ENCODE results near the gene FLNB. TPM values are rescaled to one million over a fixed set of nuclear protein-coding genes. Genes with fewer than 3 reads are reported as not detected.

The FLNB gene
- total RNA-seq, 1 experiment from 2014 or later: 83.4 TPM

DNA sequence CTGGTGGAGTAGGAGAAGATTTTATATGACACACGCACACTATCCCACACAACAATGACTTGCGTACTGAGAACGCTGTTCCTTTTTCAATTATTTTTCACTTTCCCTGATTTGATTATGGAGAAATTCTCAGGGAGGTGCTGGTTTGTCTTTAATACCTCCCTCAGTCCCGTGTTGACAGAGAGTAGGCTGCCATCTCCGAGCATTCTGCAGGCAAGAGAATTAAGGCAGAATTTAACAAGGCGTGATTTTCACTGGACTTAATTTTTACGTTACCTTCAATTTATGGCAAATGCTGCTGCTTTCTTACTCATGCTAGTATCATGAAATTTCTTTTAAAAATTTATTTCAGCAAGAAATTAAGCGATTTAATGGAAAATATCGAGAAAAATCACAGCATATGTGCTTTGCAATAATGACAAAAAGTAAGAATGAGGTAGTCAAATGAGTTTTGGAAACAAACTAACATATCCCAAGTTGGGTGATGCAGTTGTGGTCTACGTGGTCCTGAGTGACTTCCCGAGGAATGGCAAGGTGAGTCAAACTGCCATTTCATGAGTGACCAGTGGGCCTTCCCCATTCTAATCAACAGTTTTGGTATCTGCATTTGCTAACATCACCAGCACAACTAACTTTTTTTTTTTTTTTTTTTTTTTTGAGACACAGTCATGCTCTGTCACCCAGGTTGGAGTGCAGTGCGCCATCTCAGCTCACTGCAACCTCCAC is 185.6 kb downstream of the FLNB start:
- Histone ChIP-seq H3K9me3 (ENCODE audit: control insufficient read depth, low read depth, low read length) (no peaks in the 10 kb centered on the region), H4K20me1 (ENCODE audit: control insufficient read depth, insufficient read depth, insufficient read length) (no peaks in the 10 kb centered on the region), H3K4ac (ENCODE audit: low read depth, low read length) (no peak overlapping the region), H3K9ac (ENCODE audit: extremely low read depth, insufficient read length, low read length) (no peak overlapping the region), H3T11ph (ENCODE audit: low read length) (no peak overlapping the region), H3K56ac (ENCODE audit: insufficient read length, low read depth, low read length) (no peak overlapping the region), H3K23ac (ENCODE audit: insufficient read length, low read depth, low read length) (no peak overlapping the region), H3K27me3 (ENCODE audit: insufficient read depth, low read length) (no peaks in the 10 kb centered on the region), H4K5ac (ENCODE audit: insufficient read length, low read depth, low read length) (no peak overlapping the region), H3K79me1 (ENCODE audit: insufficient read depth, low read depth, low read length, poor library complexity, severe bottlenecking) (no peaks in the 10 kb centered on the region), H3K23me2 (ENCODE audit: insufficient read length, low read depth, low read length, poor library complexity, severe bottlenecking) (no peaks in the 10 kb centered on the region), H2BK120ac (ENCODE audit: low read depth, low read length, poor library complexity, severe bottlenecking) (no peak overlapping the region), H2BK12ac (ENCODE audit: insufficient read length, low read depth, low read length) (no peak overlapping the region), H2BK5ac (ENCODE audit: insufficient read length, low read length) (no peak overlapping the region), H2AFZ (ENCODE audit: low read length) (no peak overlapping the region), H3K4me2 (ENCODE audit: insufficient read depth, insufficient read length, low read length) (no peak overlapping the region), H4K8ac (replicated peaks; ENCODE audit: insufficient read length, low read depth, low read length) (no peak overlapping the region), H2BK20ac (ENCODE audit: low read depth, low read length, poor library complexity, severe bottlenecking) (no peak overlapping the region), H4K91ac (ENCODE audit: insufficient read length, low read depth, low read length) (no peak overlapping the region), H3K18ac (ENCODE audit: insufficient read length, low read depth, low read length) (no peak overlapping the region), H3K27ac (ENCODE audit: insufficient read length, low read depth, low read length) (no peak overlapping the region), H3K14ac (ENCODE audit: insufficient read depth, low read length) (no peak overlapping the region), H2BK15ac (ENCODE audit: low read depth, low read length) (no peak overlapping the region), H3K79me2 (ENCODE audit: insufficient read depth, low read length) (no peaks in the 10 kb centered on the region), H3K4me1 (ENCODE audit: insufficient read depth, low read length) (peaks cover 1% of the 10 kb centered on the region; the same call in 1 of the 2 replicates), H2AK5ac (ENCODE audit: insufficient read length, low read length) (no peak overlapping the region)
- no peak overlapping the region for H3K4me3 Mint-ChIP-seq
- H3K27ac Mint-ChIP-seq: no peak overlapping the region
- TF ChIP-seq, protein P1, sequence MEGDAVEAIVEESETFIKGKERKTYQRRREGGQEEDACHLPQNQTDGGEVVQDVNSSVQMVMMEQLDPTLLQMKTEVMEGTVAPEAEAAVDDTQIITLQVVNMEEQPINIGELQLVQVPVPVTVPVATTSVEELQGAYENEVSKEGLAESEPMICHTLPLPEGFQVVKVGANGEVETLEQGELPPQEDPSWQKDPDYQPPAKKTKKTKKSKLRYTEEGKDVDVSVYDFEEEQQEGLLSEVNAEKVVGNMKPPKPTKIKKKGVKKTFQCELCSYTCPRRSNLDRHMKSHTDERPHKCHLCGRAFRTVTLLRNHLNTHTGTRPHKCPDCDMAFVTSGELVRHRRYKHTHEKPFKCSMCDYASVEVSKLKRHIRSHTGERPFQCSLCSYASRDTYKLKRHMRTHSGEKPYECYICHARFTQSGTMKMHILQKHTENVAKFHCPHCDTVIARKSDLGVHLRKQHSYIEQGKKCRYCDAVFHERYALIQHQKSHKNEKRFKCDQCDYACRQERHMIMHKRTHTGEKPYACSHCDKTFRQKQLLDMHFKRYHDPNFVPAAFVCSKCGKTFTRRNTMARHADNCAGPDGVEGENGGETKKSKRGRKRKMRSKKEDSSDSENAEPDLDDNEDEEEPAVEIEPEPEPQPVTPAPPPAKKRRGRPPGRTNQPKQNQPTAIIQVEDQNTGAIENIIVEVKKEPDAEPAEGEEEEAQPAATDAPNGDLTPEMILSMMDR (conservative IDR thresholded peaks at IDR 0.05): no peak
- DNase-seq: no peak
- WGBS (ENCODE audit: extremely low coverage, insufficient read length, low lambda C conversion rate): no CpG with 5 or more reads among the region's 12 CpGs
- 0 out of 5 replicates have a peak, but pooled peaks cover 0 to 2% of the 10 kb centered on the region in 2 experiments for H3K9me3 Mint-ChIP-seq
- H3K36me3 Mint-ChIP-seq (ENCODE audit: insufficient read depth in 1 of 3, low read depth in 3 of 3): no peaks in the 10 kb centered on the region
- H3K27me3 Mint-ChIP-seq (ENCODE audit: low read depth): no peaks in the 10 kb centered on the region
- H3K4me1 Mint-ChIP-seq: peaks cover 4 to 5% of the 10 kb centered on the region in 2 experiments

All from H9 (cell line).